Tibial nerve (tissue), 4 donors: ENCODE data around the gene TTBK2. TPM values are rescaled to one million over a fixed set of nuclear protein-coding genes. Genes with fewer than 3 reads are reported as not detected.

ENCODE experiments used
- DNase-seq, 2 donors: peaks; one replicate each; pipeline ENCODE4 v3.0.0-alpha.2; 2019; ENCODE audit warnings: low spot score in 2 of 2
- H3K27ac ChIP-seq, 4 donors: fragments of 200-600 bp; sonication (generic) in 3 of 4; one replicate each; pipeline ENCODE4 v1.5.1; 2017 to 2019; ENCODE audit warnings: mild to moderate bottlenecking in 1 of 4
- H3K27me3 ChIP-seq, 2 donors: fragments of 200-600 bp; sonication (generic) in 1 of 2; one replicate each; pipeline versions ENCODE4 v1.5.1 to v1.6.0; 2017 to 2019
- H3K36me3 ChIP-seq, 3 donors: fragments of 200-600 bp; sonication (generic); one replicate each; pipeline ENCODE4 v1.5.1; 2018 to 2019
- H3K4me1 ChIP-seq, 4 donors: fragments of 200-600 bp; sonication (generic) in 3 of 4; one replicate each; pipeline ENCODE4 v1.5.1; 2017 to 2019
- H3K4me3 ChIP-seq, 4 donors: fragments of 200-600 bp; sonication (generic) in 3 of 4; one replicate each; pipeline ENCODE4 v1.5.1; 2017 to 2019; ENCODE audit warnings: mild to moderate bottlenecking in 1 of 4, moderate library complexity in 1 of 4
- H3K9me3 ChIP-seq, 4 donors: fragments of 200-600 bp; sonication (generic) in 3 of 4; one replicate each; pipeline ENCODE4 v1.5.1; 2017 to 2019
- EP300 ChIP-seq, 2 donors: sonication (generic); formaldehyde crosslinking; IDR thresholded peaks; one replicate each; pipeline ENCODE4 v1.6.1; 2017; ENCODE audit warnings: antibody characterized with exemption in 2 of 2, mild to moderate bottlenecking in 1 of 2
- POLR2A ChIP-seq, 2 donors: fragments of 450-650 bp; IDR thresholded peaks; one replicate each; pipeline ENCODE4 v1.6.1; 2017; ENCODE audit warnings: antibody characterized with exemption in 2 of 2, mild to moderate bottlenecking in 2 of 2, moderate library complexity in 2 of 2
- whole genome bisulfite sequencing, 2 donors: methylation state at CpG; one replicate each; pipeline ENCODE4 v1.1.5; 2018; 5-methylcytosine and 5-hydroxymethylcytosine counted together
- total RNA-seq, 4 donors: library from RNA; depleted of rRNA; stranded (reverse); fragments of >200 nt; gene quantifications; one replicate each; pipeline ENCODE4 v1.1.0, GENCODE V29; 2016
- TF ChIP-seq, protein P1 (sequence below), 5 experiments: fragments of 200-600 bp in 3 of 5; fragments of 450-650 bp in 2 of 5; sonication (generic) in 3 of 5; IDR thresholded peaks; one replicate each; pipeline ENCODE4 v1.5.1; 2016 to 2019; ENCODE audit warnings: antibody characterized with exemption in 5 of 5, mild to moderate bottlenecking in 3 of 5, moderate library complexity in 2 of 5

Gene TTBK2
- total RNA-seq, 4 donors from 2014 or later: 20.2 to 31.2 (median 23.4) TPM

DNA sequence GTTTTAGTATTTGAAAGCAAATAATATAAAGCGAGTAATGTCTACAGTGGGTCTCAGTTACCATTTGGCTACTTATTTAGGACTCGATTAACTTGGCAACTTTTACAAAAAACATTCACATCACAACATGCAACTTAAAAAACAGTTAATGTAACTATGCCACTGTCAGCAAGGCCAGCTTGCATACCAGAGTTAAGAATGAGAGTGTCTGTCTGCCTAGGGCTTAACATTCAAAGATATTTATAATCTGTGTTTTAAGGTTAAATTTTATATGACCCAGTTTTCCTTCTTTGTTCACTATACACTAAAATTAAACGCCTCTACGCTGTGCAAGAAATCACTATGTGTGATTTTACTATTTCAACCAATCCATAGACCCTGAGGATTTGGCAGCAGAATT lies 178.4 kb downstream of the TTBK2 start:
- no peak for TF ChIP-seq EP300 (IDR thresholded peaks at IDR 0.05)
- TF ChIP-seq POLR2A (IDR thresholded peaks at IDR 0.05): no peak
- TF ChIP-seq, protein P1, sequence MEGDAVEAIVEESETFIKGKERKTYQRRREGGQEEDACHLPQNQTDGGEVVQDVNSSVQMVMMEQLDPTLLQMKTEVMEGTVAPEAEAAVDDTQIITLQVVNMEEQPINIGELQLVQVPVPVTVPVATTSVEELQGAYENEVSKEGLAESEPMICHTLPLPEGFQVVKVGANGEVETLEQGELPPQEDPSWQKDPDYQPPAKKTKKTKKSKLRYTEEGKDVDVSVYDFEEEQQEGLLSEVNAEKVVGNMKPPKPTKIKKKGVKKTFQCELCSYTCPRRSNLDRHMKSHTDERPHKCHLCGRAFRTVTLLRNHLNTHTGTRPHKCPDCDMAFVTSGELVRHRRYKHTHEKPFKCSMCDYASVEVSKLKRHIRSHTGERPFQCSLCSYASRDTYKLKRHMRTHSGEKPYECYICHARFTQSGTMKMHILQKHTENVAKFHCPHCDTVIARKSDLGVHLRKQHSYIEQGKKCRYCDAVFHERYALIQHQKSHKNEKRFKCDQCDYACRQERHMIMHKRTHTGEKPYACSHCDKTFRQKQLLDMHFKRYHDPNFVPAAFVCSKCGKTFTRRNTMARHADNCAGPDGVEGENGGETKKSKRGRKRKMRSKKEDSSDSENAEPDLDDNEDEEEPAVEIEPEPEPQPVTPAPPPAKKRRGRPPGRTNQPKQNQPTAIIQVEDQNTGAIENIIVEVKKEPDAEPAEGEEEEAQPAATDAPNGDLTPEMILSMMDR (IDR thresholded peaks at IDR 0.05): no peak
- H3K9me3 ChIP-seq: no peaks in the 10 kb centered on the region
- whole genome bisulfite sequencing, 2 donors: 79 to 81% methylated on average over 4 of the region's 4 CpGs
- no peak overlapping the region for H3K4me3 ChIP-seq
- peaks cover 0 to 25% (median 0%) of the 10 kb centered on the region in 3 donors for H3K36me3 ChIP-seq
- no peak overlapping the region for H3K27ac ChIP-seq
- H3K27me3 ChIP-seq: no peaks in the 10 kb centered on the region
- no peak for DNase-seq
- peaks cover 0 to 8% (median 0%) of the 10 kb centered on the region in 4 donors for H3K4me1 ChIP-seq

DNA sequence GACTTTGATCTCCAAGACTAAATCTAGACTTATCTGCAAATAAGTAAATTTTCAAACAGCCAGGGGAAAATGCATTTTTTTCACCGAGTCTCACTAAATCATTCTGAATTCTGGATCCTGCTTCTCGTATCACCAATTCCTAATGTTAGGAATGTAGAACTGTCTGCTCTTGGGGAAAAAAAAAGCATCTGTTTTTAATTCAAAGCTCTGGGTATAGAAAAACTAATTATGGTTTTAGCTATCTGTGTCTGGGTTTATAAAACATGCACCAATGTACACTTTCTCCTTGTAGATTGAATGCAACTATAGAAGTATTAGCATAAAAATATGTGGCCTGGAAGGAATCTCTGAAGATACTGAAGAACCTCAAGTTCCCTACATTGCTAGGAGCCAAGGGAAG lies 178.9 kb downstream of the TTBK2 start:
- Histone ChIP-seq H3K4me3 (no peak overlapping the region), H3K36me3 (peaks cover 0 to 22% (median 0%) of the 10 kb centered on the region in 3 donors), H3K4me1 (peaks cover 0 to 8% (median 0%) of the 10 kb centered on the region in 4 donors), H3K9me3 (no peaks in the 10 kb centered on the region), H3K27ac (no peak overlapping the region), H3K27me3 (no peaks in the 10 kb centered on the region)
- TF ChIP-seq POLR2A (IDR thresholded peaks at IDR 0.05): no peak
- no peak for TF ChIP-seq EP300 (IDR thresholded peaks at IDR 0.05)
- TF ChIP-seq, protein P1 (IDR thresholded peaks at IDR 0.05): no peak
- no peak for DNase-seq
- whole genome bisulfite sequencing, 2 donors: 72 to 75% methylated on average over 2 of the region's 2 CpGs

DNA sequence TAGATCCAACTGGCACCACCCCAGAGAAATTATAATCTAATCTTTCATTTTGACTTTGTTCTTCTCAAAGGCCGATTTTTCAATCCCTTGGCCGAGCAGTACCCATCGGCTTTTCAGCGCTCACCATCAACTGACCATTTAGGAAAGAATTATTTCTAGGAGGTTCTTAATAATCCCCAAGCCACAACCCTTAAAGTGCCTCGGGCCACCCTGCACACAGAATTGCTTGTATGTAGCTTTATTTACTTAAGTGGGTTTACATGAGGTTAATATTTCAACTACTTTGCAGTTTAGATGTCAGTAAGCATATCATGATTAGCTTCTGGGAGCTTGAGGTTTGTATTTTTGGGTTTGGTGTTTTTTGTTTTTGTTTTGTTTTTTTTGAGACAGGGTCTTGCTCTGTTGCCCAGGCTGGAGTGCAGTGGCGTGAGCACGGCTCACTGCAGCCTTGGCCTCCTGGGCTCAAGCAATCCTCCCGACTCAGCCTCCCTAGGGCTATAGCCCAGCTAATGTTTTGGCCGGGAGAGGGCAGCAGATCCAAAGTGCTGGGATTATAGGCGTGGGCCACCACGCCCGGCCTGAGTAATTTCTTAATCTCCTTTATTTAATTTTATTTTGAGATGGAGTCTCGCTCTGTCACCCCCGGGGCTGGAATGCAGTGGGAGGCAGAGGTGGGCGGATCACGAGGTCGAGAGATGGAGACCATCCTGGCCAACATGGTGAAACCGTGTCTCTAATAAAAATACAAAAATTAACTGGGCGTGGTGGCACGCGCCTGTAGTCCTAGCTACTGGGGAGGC lies 182.8 kb downstream of the TTBK2 start:
- Histone ChIP-seq H3K36me3 (peaks cover 0 to 27% (median 7%) of the 10 kb centered on the region in 3 donors), H3K9me3 (no peaks in the 10 kb centered on the region), H3K4me1 (peaks cover 0 to 22% (median 5%) of the 10 kb centered on the region in 4 donors), H3K4me3 (peak overlapping the region; percentile 52 to 88 (median 71)), H3K27me3 (no peaks in the 10 kb centered on the region), H3K27ac (peak overlapping the region; percentile 90 to 97 (median 92))
- no peak for TF ChIP-seq POLR2A (IDR thresholded peaks at IDR 0.05)
- no peak for TF ChIP-seq EP300 (IDR thresholded peaks at IDR 0.05)
- TF ChIP-seq, protein P1 (IDR thresholded peaks at IDR 0.05): no peak
- DNase-seq: no peak
- 71 to 73% methylated on average over 21 of the region's 21 CpGs for WGBS, 2 donors

DNA sequence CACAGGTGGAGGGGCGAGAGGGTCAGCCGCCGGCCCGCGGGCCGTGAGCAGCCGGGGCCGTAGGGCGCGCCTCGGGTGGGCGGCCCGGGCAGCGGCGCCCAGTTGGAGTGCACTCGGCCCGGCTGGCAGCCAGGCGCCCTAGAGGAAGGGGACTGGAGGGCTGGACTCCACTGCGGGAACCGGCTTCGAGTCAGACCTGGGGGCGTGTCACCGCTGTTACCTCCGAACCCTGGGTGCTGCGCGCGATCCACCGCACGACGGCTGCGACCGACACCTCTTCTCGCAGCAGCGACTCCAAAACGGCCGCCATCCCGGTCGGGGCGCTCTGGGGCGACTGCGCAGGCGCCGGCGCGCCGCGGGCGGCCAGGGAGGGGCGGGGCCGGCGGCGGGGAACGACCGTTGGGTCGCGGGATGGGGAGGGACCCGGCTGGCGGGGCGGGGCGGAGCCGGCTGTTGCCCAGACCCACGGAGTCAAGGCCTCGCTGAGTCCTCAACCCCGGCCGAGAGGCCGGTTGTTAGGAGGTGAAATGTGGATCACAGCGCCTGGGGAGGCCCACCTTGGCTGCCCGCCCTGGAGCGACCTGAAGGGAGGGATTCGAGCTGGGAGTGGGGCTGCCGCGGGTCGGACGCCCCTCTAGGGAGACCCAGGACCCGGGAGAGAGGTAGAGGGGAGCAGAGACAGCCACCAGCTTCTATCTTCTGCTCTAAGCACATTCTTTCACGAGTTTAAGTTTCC lies 183.6 kb downstream of the TTBK2 start, which contains the start of gene CDAN1:
TSS of gene CDAN1 (minus strand) at position 336 of the 736 bp plus-strand sequence. CDS start at position 310, 26 bp downstream.
- Histone ChIP-seq H3K4me1 (peaks cover 0 to 22% (median 5%) of the 10 kb centered on the region in 4 donors), H3K27me3 (no peaks in the 10 kb centered on the region), H3K36me3 (peaks cover 0 to 34% (median 7%) of the 10 kb centered on the region in 3 donors), H3K27ac (peak within 1 kb of the TSS; percentile 90 to 97 (median 92)), H3K9me3 (no peaks in the 10 kb centered on the region), H3K4me3 (peak within 1 kb of the TSS; percentile 52 to 88 (median 71))
- TF ChIP-seq, protein P1 (IDR thresholded peaks at IDR 0.05): peak in 1 of 5 experiments; percentile 50
- TF ChIP-seq POLR2A (IDR thresholded peaks at IDR 0.05): peak; percentile 46 to 87
- TF ChIP-seq EP300 (IDR thresholded peaks at IDR 0.05): peak in 1 of 2 donors; percentile 90
- DNase-seq: peak; percentile 77 to 79
- 0% methylated on average over 21 to 42 of the region's 76 CpGs for WGBS, 2 donors
